Left ventricle myocardium inferior (tissue), 1 donor: Measurements from ENCODE around the gene CYBC1. TPM values are rescaled to one million over a fixed set of nuclear protein-coding genes. Genes with fewer than 3 reads are reported as not detected.

Experiments
- DNase-seq: peaks from one replicate; pipeline ENCODE4 v3.0.0-alpha.2; 2020
- H3K27ac ChIP-seq: fragments of 200-600 bp; replicated peaks from 2 replicates; pipeline ENCODE4 v1.8.0; 2021
- H3K27me3 ChIP-seq: fragments of 200-600 bp; 2 replicates; pipeline ENCODE4 v1.8.0; 2021; ENCODE audit warnings: low read depth
- H3K36me3 ChIP-seq: fragments of 200-600 bp; 2 replicates; pipeline ENCODE4 v1.8.0; 2021
- H3K4me1 ChIP-seq: fragments of 200-600 bp; 2 replicates; pipeline ENCODE4 v1.8.0; 2021
- H3K4me3 ChIP-seq: fragments of 200-600 bp; 2 replicates; pipeline ENCODE4 v1.8.0; 2021; ENCODE audit warnings: mild to moderate bottlenecking, moderate library complexity
- H3K9me3 ChIP-seq: fragments of 200-600 bp; replicated peaks from 2 replicates; pipeline ENCODE4 v1.8.0; 2021
- intact Hi-C: fragments of 100-400 bp; cut with micrococcal nuclease; formaldehyde crosslinking; loops from one replicate; pipeline ENCODE4 v1.11.0; 2022
- total RNA-seq: library from RNA; stranded (reverse); fragmentation: NEBNext Ultra II Directional; extraction: Animal tissue kit (Norgen Biotek cat#: 25700); gene quantifications from one replicate; pipeline ENCODE4 v1.2.1, GENCODE V29; 2021
- TF ChIP-seq, protein P1 (sequence below): fragments of 200-600 bp; IDR thresholded peaks from 2 replicates; pipeline ENCODE4 v1.8.0; 2021; ENCODE audit warnings: antibody characterized with exemption, mild to moderate bottlenecking, borderline replicate concordance
- donor health status: DM: no; HTN: yes; CAD: no; lungs with severe emphysema.

Gene CYBC1
- total RNA-seq, 1 donor from 2014 or later = 23.8 TPM

DNA sequence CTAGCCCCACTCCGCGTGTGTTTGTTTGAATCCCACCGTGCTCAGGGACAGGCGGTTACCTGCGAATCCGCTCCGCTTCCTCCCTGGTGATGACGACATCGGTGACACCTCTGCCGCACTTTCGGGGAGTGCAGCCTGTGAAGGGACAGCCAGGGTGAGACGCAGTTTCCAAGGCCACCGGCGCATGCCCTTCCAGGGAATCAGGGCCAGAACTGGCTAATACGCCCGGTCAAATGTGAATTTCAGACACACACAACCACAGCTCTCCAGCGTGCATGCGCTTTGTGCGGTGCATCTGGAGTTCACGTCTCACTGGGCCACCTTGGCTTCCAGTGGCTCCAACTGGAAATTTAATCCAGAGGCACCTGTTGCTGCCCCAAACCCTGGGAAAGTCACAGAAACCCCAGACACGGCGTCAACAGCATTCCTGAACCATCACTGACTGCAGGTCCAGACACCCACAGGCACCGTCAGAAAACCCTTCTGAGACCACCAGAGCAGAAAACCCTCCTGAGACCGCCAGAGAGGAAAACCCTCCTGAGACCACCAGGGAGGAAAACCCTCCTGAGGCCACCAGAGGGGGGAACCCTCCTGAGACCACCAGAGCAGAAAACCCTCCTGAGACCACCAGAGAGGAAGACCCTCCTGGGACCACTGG, 39.0 kb downstream of the CYBC1 start:
- H3K4me3 ChIP-seq = no peak overlapping the region
- no peaks in the 10 kb centered on the region for H3K9me3 ChIP-seq
- TF ChIP-seq, protein P1, sequence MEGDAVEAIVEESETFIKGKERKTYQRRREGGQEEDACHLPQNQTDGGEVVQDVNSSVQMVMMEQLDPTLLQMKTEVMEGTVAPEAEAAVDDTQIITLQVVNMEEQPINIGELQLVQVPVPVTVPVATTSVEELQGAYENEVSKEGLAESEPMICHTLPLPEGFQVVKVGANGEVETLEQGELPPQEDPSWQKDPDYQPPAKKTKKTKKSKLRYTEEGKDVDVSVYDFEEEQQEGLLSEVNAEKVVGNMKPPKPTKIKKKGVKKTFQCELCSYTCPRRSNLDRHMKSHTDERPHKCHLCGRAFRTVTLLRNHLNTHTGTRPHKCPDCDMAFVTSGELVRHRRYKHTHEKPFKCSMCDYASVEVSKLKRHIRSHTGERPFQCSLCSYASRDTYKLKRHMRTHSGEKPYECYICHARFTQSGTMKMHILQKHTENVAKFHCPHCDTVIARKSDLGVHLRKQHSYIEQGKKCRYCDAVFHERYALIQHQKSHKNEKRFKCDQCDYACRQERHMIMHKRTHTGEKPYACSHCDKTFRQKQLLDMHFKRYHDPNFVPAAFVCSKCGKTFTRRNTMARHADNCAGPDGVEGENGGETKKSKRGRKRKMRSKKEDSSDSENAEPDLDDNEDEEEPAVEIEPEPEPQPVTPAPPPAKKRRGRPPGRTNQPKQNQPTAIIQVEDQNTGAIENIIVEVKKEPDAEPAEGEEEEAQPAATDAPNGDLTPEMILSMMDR = no peak
- no peak overlapping the region for H3K27ac ChIP-seq
- no peak for DNase-seq
- H3K36me3 ChIP-seq = peaks cover 10% of the 10 kb centered on the region
- intact Hi-C loops = loop anchor here (5.0 kb wide), 1 partner anchor 59 kb away; no protein-coding TSS in a partner anchor
- peaks cover 29% of the 10 kb centered on the region for H3K4me1 ChIP-seq
- H3K27me3 ChIP-seq = no peaks in the 10 kb centered on the region

DNA sequence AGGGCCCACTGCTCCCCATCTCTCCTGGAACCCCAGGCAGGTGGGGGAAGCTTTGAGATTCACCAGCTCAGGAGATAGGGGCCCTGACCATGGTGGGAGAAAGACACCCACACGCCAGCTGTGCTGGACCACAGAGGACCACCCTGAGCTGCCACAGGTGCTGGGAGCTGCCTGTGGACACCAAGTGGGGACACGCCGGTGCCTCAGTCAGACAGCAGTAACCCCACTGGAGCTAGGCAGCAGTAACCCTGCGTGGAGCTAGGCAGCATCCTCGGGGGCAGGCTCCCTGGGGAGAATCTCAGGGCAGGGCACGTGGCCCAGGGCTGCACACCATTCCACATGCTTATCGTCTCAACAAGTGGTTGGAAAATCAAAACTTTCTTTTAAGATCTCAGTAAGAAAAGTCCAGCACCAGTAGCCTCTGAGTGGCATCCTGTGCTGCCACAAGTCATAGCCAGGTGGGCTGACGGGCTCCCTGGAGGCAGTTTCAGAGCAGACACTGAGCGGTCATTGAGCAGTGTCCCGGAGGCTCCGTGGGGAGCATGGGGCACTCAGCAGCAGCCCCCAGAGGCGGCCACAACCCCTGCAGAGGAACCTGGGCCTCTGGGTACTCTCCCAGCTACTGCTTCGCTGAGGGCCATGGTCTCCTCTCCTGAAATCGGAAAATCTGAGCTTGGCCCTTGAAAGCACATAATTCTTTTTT, 40.4 kb downstream of the CYBC1 start:
- Histone ChIP-seq H3K36me3 (peaks cover 10% of the 10 kb centered on the region), H3K27ac (no peak overlapping the region), H3K4me1 (peaks cover 32% of the 10 kb centered on the region), H3K9me3 (no peaks in the 10 kb centered on the region), H3K27me3 (no peaks in the 10 kb centered on the region), H3K4me3 (no peak overlapping the region)
- TF ChIP-seq, protein P1 = no peak
- DNase-seq = no peak
- intact Hi-C loops = loop anchor here (5.0 kb wide), 1 partner anchor 58 kb away; no protein-coding TSS in a partner anchor

DNA sequence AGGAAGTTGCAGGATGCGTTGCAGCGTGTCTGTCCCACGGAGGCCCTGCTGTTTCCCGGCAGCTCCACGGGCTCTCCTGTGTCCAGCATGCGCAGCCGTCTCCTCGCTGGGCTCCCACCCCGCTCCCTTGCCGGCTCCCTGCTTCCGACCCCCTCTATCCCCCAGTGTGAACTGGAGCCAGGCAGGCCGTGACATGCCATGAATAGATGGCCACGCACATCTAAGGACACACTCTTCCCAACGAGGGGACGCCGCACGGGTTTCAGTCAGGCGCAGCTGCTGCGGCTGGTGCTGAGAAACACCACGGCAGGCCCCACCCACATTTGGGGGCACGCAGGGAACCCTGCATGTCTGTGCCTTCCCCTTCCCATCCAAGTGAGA, 41.6 kb downstream of the CYBC1 start:
- no peak overlapping the region for H3K27ac ChIP-seq
- intact Hi-C loops = no loop called here
- peaks cover 15% of the 10 kb centered on the region for H3K36me3 ChIP-seq
- no peaks in the 10 kb centered on the region for H3K9me3 ChIP-seq
- TF ChIP-seq, protein P1 = no peak
- no peak overlapping the region for H3K4me3 ChIP-seq
- no peaks in the 10 kb centered on the region for H3K27me3 ChIP-seq
- no peak for DNase-seq
- H3K4me1 ChIP-seq = peaks cover 23% of the 10 kb centered on the region

DNA sequence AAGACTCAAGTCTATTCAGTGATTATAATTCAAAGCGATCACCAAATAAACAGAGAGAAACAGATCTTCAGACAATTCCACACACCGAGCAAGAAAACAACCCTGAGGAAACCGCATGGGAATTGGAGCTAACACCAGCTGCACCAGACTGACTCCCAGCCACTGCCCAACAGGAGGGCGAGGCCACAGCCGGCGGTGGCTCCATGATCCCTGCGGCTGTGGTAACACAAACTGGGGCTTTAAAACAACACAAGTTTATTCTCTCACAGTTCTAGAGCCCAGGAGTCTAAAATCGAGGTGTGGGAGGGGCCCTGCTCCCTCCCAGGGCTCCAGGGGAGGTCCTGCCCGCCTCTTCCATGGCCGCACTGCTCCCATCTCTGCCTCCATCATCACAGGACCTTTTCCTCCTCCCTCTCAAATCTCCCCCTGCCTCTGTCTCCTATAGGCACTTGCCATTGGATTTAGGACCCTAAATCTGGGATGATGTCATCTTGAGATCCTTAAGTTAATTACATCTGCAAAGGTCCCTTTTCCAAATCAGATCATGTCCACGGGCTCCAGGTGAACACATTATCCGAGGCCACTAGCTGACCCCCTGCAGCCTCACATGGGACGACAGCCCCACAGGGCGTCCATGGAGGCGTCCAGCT, 42.1 kb downstream of the CYBC1 start:
- TF ChIP-seq, protein P1 = no peak
- H3K27me3 ChIP-seq = no peaks in the 10 kb centered on the region
- no peak overlapping the region for H3K27ac ChIP-seq
- DNase-seq = no peak
- H3K4me3 ChIP-seq = no peak overlapping the region
- intact Hi-C loops = no loop called here
- peaks cover 23% of the 10 kb centered on the region for H3K4me1 ChIP-seq
- H3K36me3 ChIP-seq = peaks cover 20% of the 10 kb centered on the region
- H3K9me3 ChIP-seq = no peaks in the 10 kb centered on the region

DNA sequence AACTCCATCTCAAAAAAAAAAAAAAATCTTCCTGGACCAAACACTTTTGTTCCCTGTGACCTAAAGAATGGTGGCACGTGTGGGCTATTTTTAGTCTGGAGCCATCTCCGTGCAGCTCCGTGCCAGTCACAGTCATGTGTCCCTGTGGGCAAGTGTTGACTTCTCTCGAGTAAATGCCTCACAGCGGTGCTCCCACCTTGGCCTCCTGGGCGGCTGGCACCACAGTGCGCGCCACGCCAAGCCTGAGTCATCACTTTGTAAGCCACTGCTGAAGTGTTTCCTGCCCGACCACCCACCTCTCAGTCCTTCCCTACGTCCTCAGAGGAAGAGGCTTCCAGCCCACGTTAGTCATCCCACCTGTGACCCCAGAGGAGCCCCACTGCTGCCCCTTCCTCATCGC, 43.3 kb downstream of the CYBC1 start:
- Histone ChIP-seq H3K4me1 (peaks cover 15% of the 10 kb centered on the region), H3K4me3 (no peak overlapping the region), H3K27ac (peak overlapping the region; percentile 52), H3K27me3 (no peaks in the 10 kb centered on the region), H3K36me3 (peaks cover 32% of the 10 kb centered on the region), H3K9me3 (no peaks in the 10 kb centered on the region)
- intact Hi-C loops = no loop called here
- DNase-seq = peak; percentile 52
- TF ChIP-seq, protein P1 = no peak
